VCaP (cell line): Measurements from ENCODE around the gene VAMP1.
"Not testable (repeated sequence)": the region's sequence is repeated elsewhere in the genome, so short reads cannot be mapped to it uniquely, and the experiment has no call there.

Experiments used
- H3K27ac ChIP-seq: fragments of 450-650 bp; 2 replicates; pipeline ENCODE4 v1.5.1; 2017
- CTCF ChIP-seq: fragments of 450-650 bp; conservative IDR thresholded peaks from 2 replicates; pipeline ENCODE4 v1.5.1; 2017; ENCODE audit warnings: mild to moderate bottlenecking, moderate library complexity

The VAMP1 gene

GRCh38 chr12:6430124-6430989, 40.1 kb downstream of the VAMP1 start:
- H3K27ac ChIP-seq: peak overlapping the region; percentile 80

GRCh38 chr12:6428326-6428725, 42.2 kb downstream of the VAMP1 start:
- H3K27ac ChIP-seq: no peak overlapping the region
- no peak for TF ChIP-seq CTCF

More at GRCh38 chr12:6430124-6430989, 40.1 kb downstream of the VAMP1 start:
- TF ChIP-seq CTCF: no peak

- H3K27ac ChIP-seq: not testable (repeated sequence)
Measured at GRCh38 chr12:6427796-6428195, 42.7 kb downstream of the VAMP1 start.

- H3K27ac ChIP-seq: no peak overlapping the region
Measured at GRCh38 chr12:6426882-6427671, 43.4 kb downstream of the VAMP1 start.

GRCh38 chr12:6425590-6426531, 44.6 kb downstream of the VAMP1 start:
- H3K27ac ChIP-seq: no peak overlapping the region
- TF ChIP-seq CTCF: no peak

More at GRCh38 chr12:6426882-6427671, 43.4 kb downstream of the VAMP1 start:
- TF ChIP-seq CTCF: no peak

- TF ChIP-seq CTCF: no peak
- H3K27ac ChIP-seq: no peak overlapping the region
Measured at GRCh38 chr12:6424866-6425265, 45.6 kb downstream of the VAMP1 start.

GRCh38 chr12:6424008-6424347, 46.5 kb downstream of the VAMP1 start:
- peak overlapping the region; percentile 42; the same call in 1 of the 2 replicates for H3K27ac ChIP-seq
- TF ChIP-seq CTCF: no peak
